Measurements from ENCODE around the gene CSK. TPM values are rescaled to one million over a fixed set of nuclear protein-coding genes. Genes with fewer than 3 reads are reported as not detected.
A peak's percentile ranks its signal among the peaks of the same experiment; 100 is the strongest.

CSK gene
- total RNA-seq, 1 experiment from 2014 or later, result 103 TPM

GRCh38 chr15:74769463-74770025, 12.3 kb upstream of the CSK start:
- H3K4me3 ChIP-seq (ENCODE audit: low read depth, low read length, poor library complexity, severe bottlenecking), result no peak overlapping the region
- peaks cover 15% of the 10 kb centered on the region for H3K4me1 ChIP-seq (ENCODE audit: insufficient read depth, low read length, poor library complexity, severe bottlenecking)
- CTCF ChIA-PET, result interaction anchor here (0.6 to 5.0 kb wide), 19 partner anchors 8 to 862 kb away, joined by 3 to 119 read pairs (median 5); partner anchors contain the start of genes ARID3B, CLK3 and CSK
- intact Hi-C loops (cut with micrococcal nuclease; ENCODE audit: unreplicated experiment), result loop anchor here (5.0 to 10.0 kb wide), 3 partner anchors 68 to 435 kb away; partner anchors contain the start of gene C15orf39
- BruUV-seq (replicated peaks), result no TSS peak
- TF ChIP-seq EZH2 (IDR thresholded peaks at IDR 0.05; ENCODE audit: borderline replicate concordance, low read depth, low read length, poor library complexity, severe bottlenecking), result no peak
- TF ChIP-seq CTCF (conservative IDR thresholded peaks at IDR 0.05; ENCODE audit: low read depth, low read length), result no peak
- POLR2A ChIA-PET (ENCODE audit: low non-redundant PET), result no interaction called here
- no peaks in the 10 kb centered on the region for H3K27me3 ChIP-seq (replicated peaks; ENCODE audit: insufficient read depth, low read depth, low read length, poor library complexity)
- H3K9me3 ChIP-seq (ENCODE audit: low read depth, low read length, poor library complexity, severe bottlenecking), result no peaks in the 10 kb centered on the region
- H3K27ac ChIP-seq (ENCODE audit: low read depth, low read length, poor library complexity, severe bottlenecking), result no peak overlapping the region
- no peak for DNase-seq (ENCODE audit: low spot score)
- H3K36me3 ChIP-seq (ENCODE audit: insufficient read depth, low read length, poor library complexity, severe bottlenecking), result no peaks in the 10 kb centered on the region

- Histone ChIP-seq H3K27me3 (replicated peaks; ENCODE audit: insufficient read depth, low read depth, low read length, poor library complexity) (no peaks in the 10 kb centered on the region), H3K36me3 (ENCODE audit: insufficient read depth, low read length, poor library complexity, severe bottlenecking) (no peaks in the 10 kb centered on the region), H3K9me3 (ENCODE audit: low read depth, low read length, poor library complexity, severe bottlenecking) (no peaks in the 10 kb centered on the region), H3K27ac (ENCODE audit: low read depth, low read length, poor library complexity, severe bottlenecking) (no peak overlapping the region), H3K4me1 (ENCODE audit: insufficient read depth, low read length, poor library complexity, severe bottlenecking) (peaks cover 15% of the 10 kb centered on the region), H3K4me3 (ENCODE audit: low read depth, low read length, poor library complexity, severe bottlenecking) (no peak overlapping the region)
- CTCF ChIA-PET, result interaction anchor here (0.6 to 5.0 kb wide), 22 partner anchors 9 to 1572 kb away, joined by 3 to 119 read pairs (median 4); partner anchors contain the start of genes CSK, CYP1A2, MPI and PPCDC
- TF ChIP-seq EZH2 (IDR thresholded peaks at IDR 0.05; ENCODE audit: borderline replicate concordance, low read depth, low read length, poor library complexity, severe bottlenecking) (no peak), CTCF (conservative IDR thresholded peaks at IDR 0.05; ENCODE audit: low read depth, low read length) (no peak)
- intact Hi-C loops (cut with micrococcal nuclease; ENCODE audit: unreplicated experiment), result loop anchor here (5.0 to 10.0 kb wide), 3 partner anchors 67 to 434 kb away; partner anchors contain the start of gene C15orf39
- DNase-seq (ENCODE audit: low spot score), result no peak
- POLR2A ChIA-PET (ENCODE audit: low non-redundant PET), result no interaction called here
- no TSS peak for BruUV-seq (replicated peaks)
Measured at GRCh38 chr15:74770211-74770903, 11.5 kb upstream of the CSK start.

GRCh38 chr15:74773329-74773728, 8.6 kb upstream of the CSK start:
- H3K9me3 ChIP-seq (ENCODE audit: low read depth, low read length, poor library complexity, severe bottlenecking), result no peaks in the 10 kb centered on the region
- H3K4me1 ChIP-seq (ENCODE audit: insufficient read depth, low read length, poor library complexity, severe bottlenecking), result peaks cover 32% of the 10 kb centered on the region
- DNase-seq (ENCODE audit: low spot score), result no peak
- POLR2A ChIA-PET (ENCODE audit: low non-redundant PET), result no interaction called here
- peak overlapping the region; percentile 55 for H3K27ac ChIP-seq (ENCODE audit: low read depth, low read length, poor library complexity, severe bottlenecking)
- TF ChIP-seq EZH2 (IDR thresholded peaks at IDR 0.05; ENCODE audit: borderline replicate concordance, low read depth, low read length, poor library complexity, severe bottlenecking), result no peak
- no peak for TF ChIP-seq CTCF (conservative IDR thresholded peaks at IDR 0.05; ENCODE audit: low read depth, low read length)
- H3K4me3 ChIP-seq (ENCODE audit: low read depth, low read length, poor library complexity, severe bottlenecking), result no peak overlapping the region
- CTCF ChIA-PET, result no interaction called here
- no peaks in the 10 kb centered on the region for H3K36me3 ChIP-seq (ENCODE audit: insufficient read depth, low read length, poor library complexity, severe bottlenecking)
- no TSS peak for BruUV-seq (replicated peaks)
- intact Hi-C loops (cut with micrococcal nuclease; ENCODE audit: unreplicated experiment), result loop anchor here (5.0 to 10.0 kb wide), 3 partner anchors 64 to 431 kb away; partner anchors contain the start of gene C15orf39
- no peaks in the 10 kb centered on the region for H3K27me3 ChIP-seq (replicated peaks; ENCODE audit: insufficient read depth, low read depth, low read length, poor library complexity)
